NCI-H2107 treated with DMSO at 0.1 percent for 48 hours (cell line): ENCODE data around the gene TPX2.
"Not testable (repeated sequence)": the region's sequence is repeated elsewhere in the genome, so short reads cannot be mapped to it uniquely, and the experiment has no call there.

Source experiments
- DNase-seq: peaks from one replicate; lab custom pipeline; 2025; ENCODE audit not compliant: unreplicated experiment; lab: John Stamatoyannopoulos, UW

The TPX2 gene

DNA sequence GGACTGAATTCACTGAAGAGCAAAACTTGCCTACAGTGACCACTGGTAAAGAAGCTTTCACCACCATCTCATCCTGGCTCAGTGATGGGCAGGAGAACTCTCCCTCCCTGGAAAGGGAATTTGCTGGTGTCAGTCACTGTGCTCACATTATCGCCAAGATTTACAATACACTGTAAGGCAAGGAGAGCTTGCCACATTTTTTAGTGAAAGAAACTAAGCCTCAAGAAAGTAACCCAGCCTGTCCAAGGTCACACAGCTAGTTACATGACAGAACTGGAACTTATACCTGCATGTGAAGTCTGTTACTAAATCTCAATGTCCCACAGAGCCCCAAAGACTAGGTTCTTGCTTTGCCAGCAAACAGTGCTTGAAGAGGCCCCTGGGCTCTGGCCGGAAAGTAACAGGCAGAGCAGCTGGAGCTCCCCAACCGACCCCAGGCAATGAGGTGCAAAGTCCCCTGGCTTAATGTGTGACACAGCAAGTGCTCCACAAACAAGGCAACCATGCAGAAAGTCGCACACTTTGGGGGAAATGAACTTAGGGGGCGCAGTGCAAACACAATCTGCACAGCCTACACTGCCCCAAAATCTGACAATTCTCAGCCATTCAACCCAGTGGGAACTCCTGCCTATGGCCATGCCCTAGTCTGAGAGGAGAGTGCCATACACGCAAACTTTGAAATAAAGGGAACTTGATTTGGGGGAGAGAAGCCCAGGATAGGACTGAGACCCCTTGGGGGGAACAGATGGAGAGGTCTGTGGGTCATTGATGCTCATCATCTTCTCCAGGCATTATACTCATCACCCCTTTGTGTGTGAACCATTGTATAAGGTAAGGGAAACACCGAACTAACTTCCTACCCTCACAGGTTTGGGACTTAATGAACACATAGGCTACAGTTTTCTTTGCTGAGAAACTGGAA, 18.3 kb upstream of the TPX2 start:
- no peak for DNase-seq

DNA sequence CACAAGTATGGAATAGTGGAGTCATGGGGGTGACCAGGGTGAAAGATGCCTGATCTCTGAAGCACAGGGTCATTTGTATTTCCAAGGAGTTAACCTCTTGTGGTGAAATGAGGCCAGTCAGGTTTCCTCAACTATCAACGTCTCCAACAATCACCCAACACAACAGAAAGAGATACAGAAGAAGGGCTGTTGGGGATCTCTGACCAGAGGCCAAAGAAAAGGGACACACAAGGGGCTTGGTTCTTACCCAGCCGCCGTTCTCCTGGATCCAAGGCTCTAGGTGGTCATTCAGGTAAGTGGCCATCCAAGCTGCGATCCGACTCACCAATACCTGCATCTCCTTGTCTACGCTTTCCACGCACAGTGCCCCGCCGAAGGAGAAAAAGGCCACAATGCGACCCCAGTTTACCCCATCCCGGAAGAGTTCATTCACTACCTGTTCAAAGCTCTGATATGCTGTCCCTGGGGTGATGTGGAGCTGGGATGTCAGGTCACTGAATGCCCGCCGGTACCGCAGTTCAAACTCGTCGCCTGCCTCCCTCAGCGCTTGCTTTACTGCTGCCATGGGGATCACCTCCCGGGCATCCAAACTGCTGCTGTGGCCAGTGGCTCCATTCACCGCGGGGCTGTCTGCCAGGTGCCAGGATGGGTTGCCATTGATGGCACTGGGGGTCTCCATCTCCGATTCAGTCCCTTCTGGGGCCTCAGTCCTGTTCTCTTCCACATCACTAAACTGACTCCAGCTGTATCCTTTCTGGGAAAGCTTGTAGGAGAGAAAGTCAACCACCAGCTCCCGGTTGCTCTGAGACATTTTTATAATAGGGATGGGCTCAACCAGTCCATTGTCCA, 17.5 kb upstream of the TPX2 start:
- DNase-seq, result no peak

DNA sequence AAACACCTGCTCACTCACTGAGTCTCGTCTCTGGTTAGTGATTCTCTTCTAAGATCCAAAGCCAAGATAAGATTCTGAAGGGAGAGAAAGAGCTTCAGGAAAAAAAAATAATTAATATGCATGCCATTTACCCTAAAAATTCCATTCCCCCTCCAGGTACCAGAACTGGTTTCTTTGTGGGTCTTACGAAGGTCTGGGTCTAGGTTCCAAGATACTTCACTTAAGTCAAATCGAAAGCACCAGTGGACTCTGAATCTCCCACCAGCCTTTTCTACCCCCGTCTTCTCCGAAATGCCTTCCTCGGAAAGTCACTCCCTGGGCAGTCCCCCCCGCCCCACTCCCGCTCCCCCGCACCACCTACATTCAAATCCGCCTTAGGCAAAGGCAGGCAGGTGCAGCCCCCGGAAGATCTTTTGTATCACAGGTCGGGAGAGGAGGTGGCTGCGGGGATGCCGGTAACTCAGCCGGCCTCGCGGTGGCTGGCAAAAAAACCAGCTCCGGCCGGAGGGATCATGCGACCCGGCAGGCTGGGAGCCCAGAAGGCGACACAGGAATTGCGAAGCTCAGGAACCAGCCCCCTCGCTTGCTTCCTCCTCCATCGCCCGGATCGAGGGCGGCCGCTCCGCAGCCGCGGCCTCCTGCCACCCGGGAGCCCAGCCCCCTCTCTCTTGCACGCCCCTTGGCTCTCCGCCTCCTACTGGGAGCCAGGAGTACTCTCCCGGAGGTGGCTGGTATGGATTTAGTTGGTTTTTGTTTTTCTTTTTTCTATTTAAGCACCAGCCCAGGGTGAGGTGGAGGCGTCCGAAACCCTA, 16.6 kb upstream of the TPX2 start, which contains the start of gene BCL2L1:
Gene BCL2L1, minus strand, starts transcription at position 612 of the 812 bp plus-strand sequence. CDS start 650 bp downstream, outside the sequence.
- DNase-seq, result peak; percentile 58

DNA sequence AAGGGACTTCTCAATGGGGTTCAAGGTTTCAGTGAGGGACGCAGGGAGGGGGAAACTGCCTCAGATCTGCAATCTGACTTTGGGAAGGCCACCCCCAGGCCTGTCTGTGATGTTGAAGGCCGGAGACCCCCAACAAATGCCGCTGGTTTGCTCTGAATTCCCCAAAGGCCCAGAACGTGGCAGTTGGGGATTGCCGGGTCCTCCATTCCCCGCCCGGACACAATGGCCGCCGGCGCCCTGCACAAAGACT, 16.1 kb upstream of the TPX2 start:
- DNase-seq, result no peak

DNA sequence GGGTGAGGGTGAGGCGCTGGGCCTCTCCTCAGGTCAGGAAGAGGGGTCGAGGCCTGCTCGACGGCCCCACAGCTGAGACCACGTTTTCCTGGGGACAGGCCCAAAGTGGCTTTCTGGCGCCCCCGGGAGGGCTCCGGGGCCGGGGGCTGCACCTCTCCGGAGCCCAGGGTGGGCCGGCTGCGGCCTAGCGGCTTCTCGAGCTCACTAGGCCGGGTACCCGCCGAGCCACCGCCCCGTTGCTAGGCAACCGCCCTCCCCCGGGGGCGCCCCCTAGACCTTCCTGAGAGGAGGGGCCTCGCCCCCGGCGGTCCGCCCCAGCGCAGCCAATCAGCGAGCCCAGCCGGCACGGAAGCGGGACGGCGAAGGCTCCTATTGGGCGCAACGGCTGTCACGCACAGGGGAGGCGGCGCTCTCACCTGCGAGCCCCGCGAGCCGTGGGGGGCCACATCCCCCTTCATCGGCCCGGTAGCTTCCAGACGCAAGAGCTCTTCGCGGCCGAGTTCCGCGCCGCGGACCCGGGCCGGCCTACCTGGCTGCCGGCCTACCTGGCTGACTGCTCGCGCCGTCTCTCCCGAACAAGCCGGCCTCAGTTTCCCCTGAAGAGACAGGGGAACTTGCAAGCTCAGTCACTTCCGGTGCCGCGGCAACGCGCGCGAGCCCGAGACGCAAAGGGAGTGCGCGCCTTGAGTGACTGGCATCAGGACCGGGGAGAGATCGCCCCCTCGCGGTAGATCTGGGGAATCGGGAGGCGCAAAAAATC, 15.6 kb upstream of the TPX2 start:
- DNase-seq, result peak; percentile 70

DNA sequence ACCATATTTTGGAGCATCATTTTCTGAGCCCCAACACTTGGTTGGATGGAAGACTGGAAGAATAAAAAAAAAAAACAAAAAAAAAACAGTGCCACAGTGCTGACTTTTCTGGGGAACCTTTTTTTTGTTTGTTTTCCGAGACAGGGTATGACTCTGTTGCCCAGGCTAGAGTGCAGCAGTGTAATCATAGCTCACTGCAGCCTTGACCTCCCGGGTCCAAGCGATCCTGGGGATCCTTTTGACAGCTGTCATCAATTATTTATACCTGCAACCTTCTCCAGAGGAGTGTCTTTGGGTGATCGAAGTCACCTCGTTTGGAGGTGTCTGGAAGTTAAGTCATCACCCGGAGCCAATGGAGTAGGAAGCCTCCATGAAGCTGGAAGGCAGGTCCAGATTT, 7.8 kb upstream of the TPX2 start:
- no peak for DNase-seq

DNA sequence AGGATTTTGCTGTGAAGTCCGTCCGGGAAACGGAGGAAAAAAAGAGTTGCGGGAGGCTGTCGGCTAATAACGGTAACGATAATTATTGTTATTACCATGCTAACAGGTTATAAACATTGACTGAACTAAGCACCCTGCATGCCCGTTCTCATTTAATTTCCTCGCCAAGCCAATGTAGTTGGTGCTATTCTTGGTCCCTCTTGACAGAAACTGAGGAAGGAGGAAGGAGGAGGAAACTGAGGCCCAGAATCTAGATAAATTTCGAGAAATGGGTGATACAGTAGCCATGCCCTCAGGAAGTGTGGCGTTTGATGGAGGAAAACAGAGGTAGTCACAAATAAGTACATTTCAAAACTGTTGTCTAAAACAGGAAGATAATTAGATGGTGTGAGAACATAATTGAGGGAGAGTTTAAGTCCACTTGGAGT, 474 bp downstream of the TPX2 start:
- no peak for DNase-seq

DNA sequence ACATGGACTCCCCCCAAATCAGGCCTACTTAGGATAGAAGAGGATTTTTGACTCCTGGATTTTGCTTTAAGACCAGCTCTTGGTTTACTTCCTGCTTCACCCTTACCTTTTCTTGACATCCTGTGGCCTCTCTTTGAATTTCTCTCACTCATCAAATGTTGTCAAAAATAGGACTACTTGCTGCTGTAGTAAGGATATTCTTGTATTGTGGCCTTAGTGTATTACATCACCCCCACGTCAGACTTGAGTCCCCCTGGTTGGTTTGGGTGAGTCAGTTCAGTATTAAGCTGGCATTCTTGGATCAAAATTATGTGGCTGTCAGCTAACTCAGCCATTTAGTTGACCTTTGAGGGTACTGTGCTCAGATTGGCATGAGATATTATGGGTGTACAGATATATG, 1.1 kb downstream of the TPX2 start:
- DNase-seq, result no peak

DNA sequence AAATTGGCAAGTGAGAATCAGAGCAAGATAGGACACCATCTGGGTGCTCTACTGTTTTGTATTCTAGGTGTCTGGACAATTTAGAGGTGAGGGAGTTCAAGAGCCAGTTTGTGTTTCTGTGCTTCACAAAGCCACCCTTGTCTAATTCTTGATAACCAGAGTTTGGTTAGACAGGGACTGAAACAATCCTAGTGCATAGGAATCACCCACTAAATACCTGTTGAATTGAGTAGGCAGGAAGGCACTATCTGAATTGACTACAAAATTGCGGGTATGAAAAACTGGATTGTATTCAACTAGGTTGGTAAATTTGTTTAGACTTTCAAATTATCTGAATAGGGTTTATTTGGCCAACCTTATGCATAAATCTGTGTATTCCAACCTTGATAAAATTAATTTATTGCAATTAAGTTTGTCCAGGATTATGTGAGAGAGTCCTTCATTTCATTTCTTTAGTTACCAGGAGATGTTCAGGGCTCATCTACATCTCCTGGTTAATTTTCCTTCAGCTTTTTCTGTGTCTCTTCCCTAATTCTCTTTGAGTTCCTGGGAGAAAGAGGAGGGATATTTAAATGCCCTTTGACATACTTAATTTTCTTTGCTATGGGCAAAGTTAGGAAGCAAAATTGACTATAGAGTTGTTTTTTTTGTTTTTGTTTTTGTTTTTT, 1.7 kb downstream of the TPX2 start:
- DNase-seq, result no peak

DNA sequence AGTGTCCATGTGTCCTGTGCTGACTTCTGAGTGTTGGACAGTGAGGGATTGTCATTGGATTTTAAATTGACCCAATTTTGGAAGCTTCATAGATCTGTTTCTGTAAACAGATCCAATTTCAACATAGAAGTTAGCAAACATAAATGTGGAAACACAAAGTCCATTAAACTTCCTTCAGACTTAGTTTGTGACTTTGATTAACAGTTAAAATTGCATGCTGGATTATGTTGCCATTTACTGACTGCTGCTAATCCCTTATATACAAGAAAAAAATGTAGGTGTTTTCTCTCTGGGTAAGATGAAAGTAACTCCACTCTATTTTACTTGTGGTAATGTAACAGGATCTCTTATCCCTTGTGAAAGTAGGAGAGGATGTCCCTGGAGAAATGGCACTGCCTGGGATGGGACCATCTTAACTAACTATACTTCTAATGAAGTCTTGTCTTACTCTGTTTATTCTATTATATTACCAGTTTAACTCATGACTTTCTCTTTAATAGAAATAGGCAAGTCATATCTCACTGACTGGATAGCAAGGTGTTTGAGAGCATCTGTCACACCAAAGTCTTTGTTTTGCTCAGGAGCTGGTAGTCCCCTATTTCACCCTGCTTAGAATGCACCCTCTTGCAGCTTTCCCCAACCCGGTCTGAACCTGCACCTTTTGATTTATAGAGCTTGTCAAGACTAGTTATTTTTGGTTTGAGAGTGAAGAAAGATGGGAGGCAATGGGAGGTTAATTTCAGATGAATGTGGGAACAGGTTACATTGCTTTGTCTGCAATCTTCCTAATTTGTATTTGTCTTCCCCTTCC, 7.2 kb downstream of the TPX2 start:
- DNase-seq, result no peak

DNA sequence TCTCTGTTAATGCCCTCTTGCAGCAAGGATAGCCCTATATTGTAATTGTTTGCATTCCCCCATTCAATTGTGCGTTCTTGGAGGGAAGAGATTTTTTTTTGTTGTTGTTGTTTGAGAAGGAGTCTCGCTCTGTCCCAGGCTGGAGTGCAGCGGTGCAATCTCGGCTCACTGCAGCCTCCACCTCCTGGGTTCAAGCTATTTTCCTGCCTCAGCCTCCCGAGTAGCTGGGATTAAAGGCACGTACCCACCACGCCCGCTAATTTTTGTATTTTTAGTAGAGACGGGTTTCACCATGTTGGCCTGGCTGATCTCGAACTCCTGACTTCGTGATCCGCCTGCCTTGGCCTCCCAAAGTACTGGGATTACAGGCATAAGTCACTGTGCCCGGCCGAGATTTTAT, 7.9 kb downstream of the TPX2 start:
- DNase-seq, result not testable (repeated sequence)

DNA sequence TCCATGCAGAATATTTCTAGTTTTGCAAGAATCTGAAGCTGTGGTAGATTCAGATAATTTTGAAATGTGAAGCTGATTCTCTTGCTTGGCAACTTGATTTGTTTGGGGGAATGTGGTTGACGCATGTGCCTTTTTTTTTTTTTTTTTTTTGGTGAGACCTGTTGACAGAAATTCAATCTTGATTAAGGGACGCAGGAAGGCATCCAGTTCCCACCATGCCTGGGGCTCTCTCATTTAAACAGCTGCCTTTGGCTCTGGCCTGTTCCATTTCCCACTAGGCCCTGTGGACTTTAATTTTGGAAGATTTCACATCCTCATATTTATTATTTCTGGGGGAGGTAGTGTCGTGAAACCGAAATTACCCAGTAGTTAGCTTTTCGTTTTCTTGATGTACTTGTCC, 8.6 kb downstream of the TPX2 start:
- DNase-seq, result no peak

DNA sequence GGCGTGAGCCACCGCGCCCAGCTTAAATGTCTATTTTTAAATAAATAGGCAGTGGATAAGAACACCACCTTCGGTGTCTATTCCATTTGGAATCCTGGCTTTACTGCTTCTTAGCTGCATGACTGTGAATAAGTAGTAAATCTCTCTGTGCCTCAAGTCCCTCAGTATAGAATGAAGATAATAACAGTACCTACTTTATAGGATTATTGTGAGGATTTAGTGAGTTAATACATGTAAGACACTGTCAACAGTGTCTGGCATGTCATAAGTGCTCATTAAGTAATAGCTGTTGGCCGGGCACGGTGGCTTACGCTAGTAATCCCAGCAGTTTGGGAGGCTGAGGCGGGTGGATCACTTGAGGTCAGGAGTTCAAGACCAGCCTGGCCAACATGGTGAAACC, 10.1 kb downstream of the TPX2 start:
- DNase-seq, result no peak

DNA sequence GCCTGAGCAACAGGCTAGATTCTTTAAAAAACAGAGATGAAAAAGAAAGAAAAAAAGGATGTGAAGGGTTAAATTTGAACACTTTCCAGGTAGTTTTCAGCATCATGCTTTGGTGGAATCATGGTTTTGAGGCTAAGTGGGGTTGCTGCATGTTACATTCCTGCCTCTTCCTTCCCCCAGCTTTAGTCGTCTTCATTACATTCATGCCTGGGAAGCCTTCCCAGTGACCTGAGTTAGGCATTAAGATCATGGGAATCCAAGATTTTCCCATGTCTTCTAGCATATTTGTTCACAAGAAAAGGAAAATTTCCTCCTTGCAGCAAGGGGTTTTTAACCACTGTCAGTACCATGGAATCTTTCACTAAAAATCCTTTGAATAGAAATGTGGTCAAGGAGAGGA, 12.0 kb downstream of the TPX2 start:
- no peak for DNase-seq

DNA sequence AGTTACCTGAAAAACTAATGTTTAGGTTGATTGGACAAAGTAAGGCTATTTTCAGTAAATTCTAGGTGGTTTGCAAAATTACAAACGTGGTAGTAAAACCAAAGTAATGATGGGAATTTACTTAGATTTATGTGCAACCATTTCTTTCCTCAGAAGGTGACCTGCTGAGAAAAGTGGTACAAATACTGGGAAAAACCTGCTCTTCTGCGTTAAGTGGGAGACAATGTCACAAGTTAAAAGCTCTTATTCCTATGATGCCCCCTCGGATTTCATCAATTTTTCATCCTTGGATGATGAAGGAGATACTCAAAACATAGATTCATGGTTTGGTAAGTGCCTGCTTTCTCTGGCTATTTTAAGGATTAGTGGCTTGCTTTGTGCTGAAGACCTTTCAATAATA, 18.2 kb downstream of the TPX2 start:
- DNase-seq, result no peak

DNA sequence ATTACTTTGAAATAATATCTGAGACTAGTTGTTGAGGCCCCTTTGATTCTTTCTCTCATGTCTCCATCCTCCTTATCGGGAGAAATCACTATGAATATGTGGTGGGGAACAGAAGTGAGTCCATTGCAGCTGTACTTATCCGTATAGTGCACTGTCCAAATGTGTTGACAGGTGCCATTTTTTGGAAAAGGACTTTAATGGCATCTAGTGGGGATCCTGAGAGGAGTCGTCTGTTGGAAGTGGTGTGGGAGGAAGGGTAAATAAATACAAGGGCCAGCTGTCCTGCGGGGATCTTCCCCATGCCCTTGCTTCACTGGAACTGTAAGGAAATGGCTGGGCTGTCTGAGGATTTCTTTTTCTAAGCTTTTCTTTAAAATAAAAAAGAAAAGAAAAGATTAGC, 19.4 kb downstream of the TPX2 start:
- no peak for DNase-seq

DNA sequence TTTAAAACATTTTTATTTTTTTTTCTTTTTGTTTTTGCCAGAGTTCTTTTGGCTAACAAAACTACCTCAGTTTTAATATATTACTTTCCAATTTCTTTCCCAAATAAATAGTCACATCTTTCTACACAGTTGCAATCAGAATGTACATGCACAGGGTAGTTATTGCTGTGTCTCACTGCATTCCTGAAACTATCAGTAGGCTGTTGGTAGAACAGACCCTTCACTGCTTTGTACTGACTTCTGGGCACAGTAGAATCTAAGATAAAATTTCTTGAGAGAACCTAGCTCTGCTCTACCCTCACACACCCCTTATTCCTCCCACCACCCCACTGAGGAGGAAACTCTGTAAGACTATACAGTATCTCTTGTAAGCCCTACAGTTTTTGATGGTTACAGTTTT, 19.9 kb downstream of the TPX2 start:
- no peak for DNase-seq

DNA sequence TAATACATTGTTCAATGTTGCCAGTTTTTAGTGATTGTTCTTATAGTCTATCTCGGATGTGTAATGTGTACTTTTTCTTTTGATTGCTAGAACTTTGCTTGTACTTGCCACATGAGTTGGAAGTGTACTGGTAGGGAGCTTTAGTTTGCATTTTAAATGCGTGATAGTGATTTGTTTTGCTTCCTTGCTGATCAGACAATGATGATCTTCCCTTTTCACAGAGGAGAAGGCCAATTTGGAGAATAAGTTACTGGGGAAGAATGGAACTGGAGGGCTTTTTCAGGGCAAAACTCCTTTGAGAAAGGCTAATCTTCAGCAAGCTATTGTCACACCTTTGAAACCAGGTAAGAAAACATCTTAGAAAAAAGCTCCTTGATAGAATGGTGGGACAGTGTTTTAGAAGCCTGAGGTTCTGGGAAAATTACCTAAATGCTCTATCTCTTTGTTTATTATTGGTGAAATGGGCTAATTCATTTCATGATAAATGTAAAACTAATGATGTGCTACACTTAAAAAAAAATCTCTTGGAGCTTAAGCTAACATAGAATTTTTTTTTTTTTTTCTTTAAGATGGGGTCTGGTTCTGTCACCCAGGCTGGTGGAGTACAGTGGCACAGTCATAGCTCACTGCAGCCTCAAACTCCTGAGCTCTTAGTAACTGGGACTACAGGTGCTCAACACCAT, 20.9 kb downstream of the TPX2 start:
- DNase-seq, result no peak
